A549 treated with AZD2906 at 1 μM for 4 hours (cell line): ENCODE data around the gene HBA1. TPM values are rescaled to one million over a fixed set of nuclear protein-coding genes. Genes with fewer than 3 reads are reported as not detected.

Experiments
- total RNA-seq: library from RNA; stranded (reverse); fragments of 200-300 nt; extraction: Qiagen RNA extraction; gene quantifications from 5 replicates; pipeline ENCODE4 v1.2.3, GENCODE V29; 2022

HBA1 gene
- 1.1 to 2.4 TPM (median 1.8 TPM) in 5 replicates for total RNA-seq

DNA sequence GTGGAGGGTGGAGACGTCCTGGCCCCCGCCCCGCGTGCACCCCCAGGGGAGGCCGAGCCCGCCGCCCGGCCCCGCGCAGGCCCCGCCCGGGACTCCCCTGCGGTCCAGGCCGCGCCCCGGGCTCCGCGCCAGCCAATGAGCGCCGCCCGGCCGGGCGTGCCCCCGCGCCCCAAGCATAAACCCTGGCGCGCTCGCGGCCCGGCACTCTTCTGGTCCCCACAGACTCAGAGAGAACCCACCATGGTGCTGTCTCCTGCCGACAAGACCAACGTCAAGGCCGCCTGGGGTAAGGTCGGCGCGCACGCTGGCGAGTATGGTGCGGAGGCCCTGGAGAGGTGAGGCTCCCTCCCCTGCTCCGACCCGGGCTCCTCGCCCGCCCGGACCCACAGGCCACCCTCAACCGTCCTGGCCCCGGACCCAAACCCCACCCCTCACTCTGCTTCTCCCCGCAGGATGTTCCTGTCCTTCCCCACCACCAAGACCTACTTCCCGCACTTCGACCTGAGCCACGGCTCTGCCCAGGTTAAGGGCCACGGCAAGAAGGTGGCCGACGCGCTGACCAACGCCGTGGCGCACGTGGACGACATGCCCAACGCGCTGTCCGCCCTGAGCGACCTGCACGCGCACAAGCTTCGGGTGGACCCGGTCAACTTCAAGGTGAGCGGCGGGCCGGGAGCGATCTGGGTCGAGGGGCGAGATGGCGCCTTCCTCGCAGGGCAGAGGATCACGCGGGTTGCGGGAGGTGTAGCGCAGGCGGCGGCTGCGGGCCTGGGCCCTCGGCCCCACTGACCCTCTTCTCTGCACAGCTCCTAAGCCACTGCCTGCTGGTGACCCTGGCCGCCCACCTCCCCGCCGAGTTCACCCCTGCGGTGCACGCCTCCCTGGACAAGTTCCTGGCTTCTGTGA, at the start of gene HBA1:
TSS of gene HBA1 (plus strand) at position 204 of the 906 bp plus-strand sequence. CDS start at position 241, 37 bp downstream.

DNA sequence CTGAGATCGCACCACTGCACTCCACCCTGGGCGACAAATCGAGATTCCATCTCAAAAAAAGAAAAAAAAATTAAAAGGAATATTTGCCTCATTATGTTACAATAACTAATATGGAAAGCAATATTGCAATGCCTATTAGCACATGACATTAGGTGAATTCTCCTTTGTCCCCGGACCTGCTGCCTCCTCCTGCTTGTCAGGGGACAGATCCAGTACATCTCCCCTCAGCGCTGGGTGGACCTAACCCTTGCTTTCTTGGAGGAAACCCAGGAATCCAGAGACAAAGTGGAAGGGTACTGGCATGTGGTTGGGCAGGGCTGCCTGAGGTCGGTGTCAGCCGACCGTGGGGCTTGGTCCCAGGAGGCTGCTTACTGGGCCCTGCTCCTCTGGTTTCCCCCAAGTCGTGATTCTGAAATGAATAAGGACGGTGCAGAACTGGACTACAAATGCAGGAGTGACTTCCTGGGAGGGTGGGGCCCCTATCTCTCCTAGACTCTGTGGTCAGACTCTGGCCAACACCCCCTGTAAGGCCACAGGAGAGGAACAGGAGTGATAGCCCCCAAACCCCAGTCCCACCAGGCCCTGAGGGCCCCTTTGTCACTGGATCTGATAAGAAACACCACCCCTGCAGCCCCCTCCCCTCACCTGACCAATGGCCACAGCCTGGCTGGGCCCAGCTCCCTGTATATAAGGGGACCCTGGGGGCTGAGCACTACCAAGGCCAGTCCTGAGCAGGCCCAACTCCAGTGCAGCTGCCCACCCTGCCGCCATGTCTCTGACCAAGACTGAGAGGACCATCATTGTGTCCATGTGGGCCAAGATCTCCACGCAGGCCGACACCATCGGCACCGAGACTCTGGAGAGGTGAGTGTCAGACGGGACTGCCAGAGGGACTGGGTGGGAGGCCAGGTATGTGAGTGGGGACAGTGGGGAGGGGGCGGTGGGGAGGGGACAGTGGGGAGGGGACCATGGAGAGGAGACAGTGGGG, 24.0 kb upstream of the HBA1 start, which contains the start of gene HBZ:
TSS of gene HBZ (plus strand) at position 504 of the 988 bp plus-strand sequence. CDS start at position 770, 266 bp downstream.

DNA sequence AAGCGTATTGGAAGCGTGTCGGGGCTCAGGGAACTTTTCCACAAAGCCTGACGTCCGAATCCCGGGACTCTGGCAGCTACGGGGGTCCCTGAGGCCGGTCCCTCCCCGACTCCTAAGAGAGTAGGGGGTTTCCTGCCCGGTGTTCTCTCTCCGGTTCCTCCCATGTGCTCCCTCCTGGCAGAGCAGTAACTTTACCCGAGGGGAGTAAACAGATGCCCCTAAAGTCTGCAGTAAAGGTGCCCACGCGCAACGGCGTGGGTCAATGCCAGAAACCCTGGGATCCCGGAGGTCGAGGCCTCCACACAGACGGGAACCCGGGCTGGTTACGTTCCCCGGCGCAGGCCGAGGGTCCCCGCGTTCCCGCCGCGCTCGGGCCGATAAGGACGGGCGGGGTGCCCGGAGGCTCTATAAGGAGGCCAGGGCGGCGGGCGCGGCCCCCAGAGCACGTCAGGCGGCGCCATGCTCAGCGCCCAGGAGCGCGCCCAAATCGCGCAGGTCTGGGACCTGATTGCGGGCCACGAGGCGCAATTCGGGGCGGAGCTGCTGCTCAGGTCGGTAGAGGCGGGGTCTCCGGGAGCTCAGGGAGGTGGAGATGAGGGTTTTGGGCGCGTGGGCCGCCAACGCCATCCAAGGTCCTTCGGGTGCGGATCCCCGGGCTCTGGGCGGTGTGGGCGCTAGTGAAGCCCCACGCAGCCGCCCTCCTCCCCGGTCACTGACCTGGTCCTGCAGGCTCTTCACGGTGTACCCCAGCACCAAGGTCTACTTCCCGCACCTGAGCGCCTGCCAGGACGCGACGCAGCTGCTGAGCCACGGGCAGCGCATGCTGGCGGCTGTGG, 10.7 kb upstream of the HBA1 start, which contains the start of gene HBM:
TSS of gene HBM (plus strand) at position 440 of the 836 bp plus-strand sequence. CDS start at position 460, 20 bp downstream.

GRCh38 chr16:172374-172941, 4.0 kb upstream of the HBA1 start, which contains the start of gene HBA2:
Gene HBA2 (plus strand): TSS chr16:172876. CDS start chr16:172913, 37 bp downstream.

GRCh38 chr16:180101-180675, 3.7 kb downstream of the HBA1 start, which contains the start of gene HBQ1:
Gene HBQ1 (plus strand): TSS chr16:180459. CDS start chr16:180487, 28 bp downstream.

Other genes starting within 250 kb of the HBA1 start
- gene POLR3K, start 123.1 kb upstream of the HBA1 start, total RNA-seq, result 31.2 to 36.0 TPM (median 35.2 TPM) in 5 replicates
- gene SNRNP25, start 122.9 kb upstream of the HBA1 start, total RNA-seq, result 58.6 to 78.9 TPM (median 71.2 TPM) in 5 replicates
- gene RHBDF1, start 104.0 kb upstream of the HBA1 start, total RNA-seq, result 18.9 to 30.3 TPM (median 28.2 TPM) in 5 replicates
- gene MPG, start 98.5 kb upstream of the HBA1 start, total RNA-seq, result 61.1 to 77.6 TPM (median 76.5 TPM) in 5 replicates
- gene NPRL3, start 38.0 kb upstream of the HBA1 start, total RNA-seq, result 20.2 to 30.1 TPM (median 27.5 TPM) in 5 replicates
- 0.10 TPM in 1 of 5 replicates, not detected in the others for gene HBZ, start 24.0 kb upstream of the HBA1 start, total RNA-seq
- not detected in 5 replicates for gene HBM, start 10.7 kb upstream of the HBA1 start, total RNA-seq
- gene HBA2, start 3.8 kb upstream of the HBA1 start, total RNA-seq, result 0.45 to 0.62 TPM in 2 of 5 replicates, not detected in the others
- gene HBQ1, start 3.8 kb downstream of the HBA1 start, total RNA-seq, result 4.5 to 8.0 TPM (median 7.3 TPM) in 5 replicates
- 40.3 to 50.6 TPM (median 43.6 TPM) in 5 replicates for gene LUC7L, start 52.8 kb downstream of the HBA1 start, total RNA-seq
- gene FAM234A, start 58.1 kb downstream of the HBA1 start, total RNA-seq, result 43.7 to 49.1 TPM (median 49.0 TPM) in 5 replicates
- 2.9 to 4.9 TPM (median 4.4 TPM) in 5 replicates for gene RGS11, start 99.3 kb downstream of the HBA1 start, total RNA-seq
- 2.0 to 3.1 TPM (median 2.7 TPM) in 5 replicates for gene ARHGDIG, start 103.9 kb downstream of the HBA1 start, total RNA-seq
- gene PDIA2, start 106.5 kb downstream of the HBA1 start, total RNA-seq, result 0.15 to 0.50 TPM (median 0.31 TPM) in 5 replicates
- gene AXIN1, start 176.0 kb downstream of the HBA1 start, total RNA-seq, result 28.7 to 33.3 TPM (median 32.1 TPM) in 5 replicates
- gene MRPL28, start 193.9 kb downstream of the HBA1 start, total RNA-seq, result 120 to 138 TPM (median 130 TPM) in 5 replicates
- 27.1 to 40.0 TPM (median 35.2 TPM) in 5 replicates for gene PGAP6, start 205.3 kb downstream of the HBA1 start, total RNA-seq
- 264 to 457 TPM (median 451 TPM) in 5 replicates for gene NME4, start 220.5 kb downstream of the HBA1 start, total RNA-seq
- gene DECR2, start 225.2 kb downstream of the HBA1 start, total RNA-seq, result 21.4 to 30.7 TPM (median 29.9 TPM) in 5 replicates
- 26.2 to 32.4 TPM (median 28.4 TPM) in 5 replicates for gene RAB11FIP3, start 249.0 kb downstream of the HBA1 start, total RNA-seq